NCI-H345 treated with DMSO at 0.1 percent for 48 hours (cell line): ENCODE measurements around the gene LRRC28.

Source experiments
- DNase-seq: peaks from one replicate; lab custom pipeline; 2025; ENCODE audit not compliant: unreplicated experiment; lab: John Stamatoyannopoulos, UW

LRRC28 gene

DNA sequence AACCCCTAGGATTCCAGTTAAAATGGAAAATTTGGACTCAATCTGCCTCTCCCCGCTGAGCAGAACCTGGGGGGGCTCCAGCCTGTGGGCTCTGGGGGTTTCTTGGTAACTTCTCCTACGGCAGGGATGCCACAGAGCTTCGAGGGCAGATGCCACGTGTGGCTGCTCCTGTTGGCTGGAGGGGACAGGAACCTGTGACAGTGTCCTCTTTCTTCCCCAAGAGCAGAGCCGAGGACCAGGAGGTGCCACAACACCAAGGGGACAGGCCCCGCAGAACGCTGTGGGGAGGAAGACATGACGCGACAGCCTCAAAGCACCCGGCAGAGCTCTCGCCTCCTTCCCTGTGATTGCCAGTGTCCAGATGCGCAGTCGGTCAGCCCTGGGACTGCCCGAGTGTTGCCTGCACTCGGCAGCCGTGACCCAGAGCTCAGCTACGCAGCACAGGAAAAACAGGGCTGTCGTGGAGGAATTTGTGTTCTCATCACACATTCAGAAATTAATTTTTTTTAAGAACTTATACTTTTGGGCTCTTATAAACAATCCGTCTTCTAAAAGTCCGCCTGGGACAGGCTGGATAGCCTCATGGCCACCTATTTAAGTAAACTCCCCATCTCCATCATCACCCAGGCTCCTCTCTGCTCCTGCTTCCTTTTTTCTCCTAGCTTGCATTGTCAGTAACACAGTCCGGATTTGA, 182.6 kb downstream of the LRRC28 start:
- DNase-seq, result no peak

DNA sequence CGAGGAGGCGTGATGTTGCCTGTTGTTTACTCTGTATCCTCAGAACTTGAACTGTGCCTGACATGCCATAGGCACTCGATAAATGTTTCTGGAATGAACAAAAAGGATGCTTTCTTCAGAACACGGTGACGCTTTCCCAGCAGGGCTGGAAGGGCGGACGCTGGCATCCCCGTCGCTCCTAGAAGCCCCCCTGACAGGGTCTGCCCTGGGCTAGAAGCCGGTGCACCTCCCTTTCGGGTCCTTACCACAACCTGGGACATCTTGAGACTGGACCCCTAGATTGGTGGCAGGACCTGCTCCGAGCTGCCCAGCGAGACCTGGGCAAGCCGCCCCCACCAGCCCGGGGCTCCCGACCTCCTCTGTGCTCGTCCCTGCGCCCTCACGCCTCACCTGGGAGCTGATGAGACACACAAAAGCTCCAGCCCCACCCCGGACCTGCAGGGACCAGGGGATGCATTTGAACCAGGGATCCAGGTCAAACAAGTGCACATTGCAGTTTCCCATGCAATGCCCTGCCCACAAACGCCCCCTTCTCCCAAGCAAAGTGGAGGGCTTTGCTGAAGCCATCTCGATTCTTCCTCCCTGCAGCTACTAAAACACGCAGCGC, 183.3 kb downstream of the LRRC28 start:
- DNase-seq, result no peak

DNA sequence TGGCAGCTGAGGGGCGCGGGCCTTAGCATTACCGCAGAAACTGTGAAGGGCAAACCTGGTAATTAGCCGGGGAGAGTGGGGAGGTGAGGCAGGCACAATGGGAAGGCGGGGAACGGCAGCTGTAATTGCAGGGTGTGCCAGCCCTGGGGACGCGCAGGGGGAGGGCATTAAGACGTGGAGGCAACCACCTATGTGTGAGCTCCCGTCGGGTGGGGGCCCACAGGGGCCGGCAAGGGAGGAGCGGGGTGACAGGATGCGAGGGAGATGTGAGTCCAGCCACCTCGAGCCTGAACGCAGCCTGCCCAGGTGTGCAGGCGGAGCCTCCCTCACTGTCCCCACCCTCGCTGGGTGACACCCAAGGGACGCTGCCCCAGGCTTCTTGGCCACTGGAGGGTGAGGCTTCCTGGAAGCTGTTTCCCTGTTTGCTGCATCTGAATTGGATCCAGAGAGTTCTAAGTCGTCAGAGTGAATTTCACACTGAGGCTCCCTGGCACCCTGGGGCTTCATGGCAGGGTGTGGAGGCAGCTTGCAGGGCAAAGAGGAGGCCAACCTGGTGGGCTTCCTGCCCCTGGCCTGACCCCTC, 183.9 kb downstream of the LRRC28 start:
- peak; percentile 62 for DNase-seq

DNA sequence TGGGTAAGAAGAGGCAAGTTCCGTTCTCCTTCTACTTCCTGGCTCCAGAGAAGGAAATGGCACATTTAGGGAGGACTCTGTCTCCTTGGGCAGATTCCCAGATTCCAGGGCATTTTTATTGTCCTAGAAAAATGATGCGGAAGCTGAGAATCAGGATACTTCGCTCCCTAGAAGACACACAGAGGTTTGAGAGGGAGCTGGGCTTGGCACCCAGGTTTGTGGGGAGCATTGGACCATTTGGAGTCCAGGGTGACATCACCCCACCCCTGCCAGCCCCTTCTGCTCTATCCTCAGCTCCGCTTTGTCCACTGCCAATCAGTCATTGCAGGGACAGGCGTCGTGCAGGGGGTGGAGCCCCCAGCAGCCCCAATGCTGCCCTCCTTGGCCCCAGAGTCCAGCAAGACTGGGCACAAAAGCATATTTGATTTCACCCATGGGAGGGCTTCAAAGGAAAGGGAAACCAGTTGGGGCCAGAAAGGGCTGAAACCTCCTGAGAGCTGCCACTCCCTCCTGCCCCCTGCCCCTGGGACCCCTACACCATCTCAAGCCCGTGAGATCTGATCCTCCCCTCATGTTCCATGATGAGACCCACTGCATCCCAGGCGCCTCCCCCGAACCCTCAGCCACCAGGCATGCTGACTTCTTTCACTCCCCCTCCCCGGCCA, 184.7 kb downstream of the LRRC28 start:
- DNase-seq, result no peak

DNA sequence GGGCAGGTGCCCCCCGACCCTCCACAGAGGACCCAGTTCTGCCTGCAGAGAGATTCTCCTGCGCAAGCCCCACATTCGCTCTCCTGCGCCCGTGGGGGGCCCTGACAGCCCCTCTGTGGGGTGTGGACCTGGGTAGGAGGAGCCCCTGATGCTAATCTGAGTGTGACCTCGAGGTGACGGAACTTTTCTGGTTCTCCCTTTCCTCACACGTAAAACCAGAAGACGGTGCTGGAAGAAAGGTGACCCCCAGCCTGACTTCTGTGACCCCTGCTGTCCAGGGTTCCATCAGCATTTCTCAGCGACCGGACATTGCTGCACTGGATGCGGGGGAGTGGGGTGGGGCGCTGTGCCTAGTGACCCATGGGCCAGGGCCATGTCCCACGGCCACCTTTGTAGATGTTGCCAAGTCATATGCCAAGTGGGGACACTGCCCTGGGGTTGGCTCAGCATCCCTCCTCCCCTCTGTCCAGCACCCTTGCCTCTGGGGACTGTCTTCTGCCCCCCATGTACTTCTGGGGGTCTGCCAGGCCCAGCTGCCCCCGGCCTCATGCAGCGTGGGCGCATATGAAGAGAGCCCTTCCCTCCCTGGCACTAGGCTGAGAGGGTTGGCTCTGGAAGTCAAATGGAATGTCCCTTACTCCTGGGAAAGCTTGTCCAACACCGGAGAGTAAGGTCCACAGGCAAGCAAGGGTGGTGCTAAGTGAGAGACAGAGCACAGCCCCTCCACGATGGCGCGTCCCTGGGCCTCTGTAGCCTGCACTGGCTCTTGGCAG, 185.4 kb downstream of the LRRC28 start:
- no peak for DNase-seq

DNA sequence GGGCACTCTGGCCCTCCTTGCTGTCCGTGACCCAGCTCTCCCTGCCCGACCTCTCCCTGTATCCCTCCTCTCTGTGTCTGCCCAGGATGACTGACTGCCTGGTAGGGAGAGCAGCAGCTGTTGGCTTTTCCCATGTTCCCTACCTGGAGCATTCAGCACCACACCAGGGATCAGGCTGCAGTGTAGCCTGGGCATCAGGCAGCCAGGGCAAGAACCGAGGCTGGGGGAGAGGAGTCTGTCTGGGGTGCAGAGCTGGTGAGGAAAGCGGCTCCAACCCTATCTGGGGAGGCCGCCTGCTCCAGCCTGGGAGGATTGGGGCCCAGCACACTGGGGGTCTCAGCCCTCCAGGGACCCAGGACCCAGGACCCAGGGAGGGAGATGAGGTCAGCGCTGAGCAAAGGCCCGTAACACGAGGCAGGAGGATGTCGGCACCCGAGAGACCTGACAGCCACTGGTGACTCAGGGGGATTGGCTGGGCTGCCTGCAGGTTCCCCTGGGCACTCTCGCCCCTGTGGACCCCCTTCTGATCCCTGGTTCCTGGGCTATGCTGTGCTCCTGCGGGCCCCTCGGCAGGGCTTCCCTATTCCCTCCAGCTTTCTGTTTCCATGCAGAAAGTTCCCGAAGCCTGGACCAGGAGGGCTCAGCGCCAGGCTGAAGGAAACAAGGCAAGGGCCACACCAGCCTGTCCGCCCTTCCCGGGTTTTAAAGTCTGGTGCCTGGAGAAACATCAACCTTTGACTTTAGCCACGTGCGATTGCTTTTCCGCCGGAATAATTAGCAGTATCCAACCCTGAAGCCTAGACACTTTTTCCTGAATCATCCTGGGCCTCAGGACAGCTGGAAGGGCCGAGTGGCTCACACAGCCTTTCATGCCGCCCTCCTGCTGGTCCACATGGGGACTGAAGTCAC, 186.3 kb downstream of the LRRC28 start:
- DNase-seq, result no peak

DNA sequence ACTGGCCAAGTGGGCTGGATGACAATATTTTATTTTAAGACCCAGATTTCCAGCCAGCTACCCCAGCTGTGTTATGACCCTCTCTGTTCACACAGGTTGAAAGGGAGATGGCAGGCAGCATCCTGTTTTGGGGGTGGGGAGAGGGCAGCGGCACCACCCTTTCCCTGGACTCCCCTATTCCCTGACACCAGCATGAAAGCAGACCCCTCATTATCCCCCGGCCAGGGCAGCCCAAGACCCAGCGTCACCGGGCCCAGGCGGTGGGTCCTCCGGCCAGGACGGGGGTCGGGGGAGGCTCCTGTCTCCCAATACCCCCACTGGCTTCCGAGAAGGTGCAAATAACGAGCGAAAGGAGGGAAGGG, 186.9 kb downstream of the LRRC28 start:
- no peak for DNase-seq

DNA sequence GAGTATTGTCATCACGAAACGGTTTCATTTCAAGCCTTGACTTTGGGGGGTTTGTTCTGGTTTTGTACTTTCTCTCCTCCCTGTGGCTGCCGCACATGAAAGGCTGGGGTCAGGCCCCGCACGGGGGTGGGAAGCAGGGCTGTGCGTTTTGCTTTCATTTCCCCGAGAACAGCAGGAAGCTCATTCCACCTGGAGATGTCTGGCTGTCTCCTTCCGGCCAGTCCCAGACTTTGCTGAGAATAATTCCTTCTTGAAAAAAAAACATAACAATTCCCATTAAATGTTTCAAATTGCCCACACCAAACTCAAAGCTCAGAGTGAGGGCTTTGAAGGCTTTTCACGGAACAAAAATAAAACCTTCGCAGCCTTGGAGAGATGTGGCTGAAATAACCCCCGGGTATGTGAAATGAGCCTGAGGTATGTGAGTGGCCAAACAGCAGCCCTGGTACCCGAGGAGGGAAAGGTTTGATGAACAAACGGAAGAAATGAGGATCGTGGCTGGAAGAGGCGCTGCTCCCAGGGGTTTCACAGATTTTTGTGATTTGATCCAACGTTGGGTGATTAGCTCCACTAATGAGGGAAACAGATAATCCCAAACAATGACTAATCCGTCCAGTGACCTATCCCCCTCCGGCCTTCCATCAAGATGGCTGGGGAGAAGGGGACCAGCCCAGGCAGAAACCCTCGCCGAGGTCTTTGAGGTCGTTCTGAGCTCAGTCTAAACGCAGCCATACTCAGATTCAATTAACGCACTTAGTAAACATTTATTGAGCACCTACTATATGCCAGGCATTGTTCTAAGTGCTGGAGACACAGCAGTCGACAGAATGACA, 187.6 kb downstream of the LRRC28 start:
- DNase-seq, result no peak

DNA sequence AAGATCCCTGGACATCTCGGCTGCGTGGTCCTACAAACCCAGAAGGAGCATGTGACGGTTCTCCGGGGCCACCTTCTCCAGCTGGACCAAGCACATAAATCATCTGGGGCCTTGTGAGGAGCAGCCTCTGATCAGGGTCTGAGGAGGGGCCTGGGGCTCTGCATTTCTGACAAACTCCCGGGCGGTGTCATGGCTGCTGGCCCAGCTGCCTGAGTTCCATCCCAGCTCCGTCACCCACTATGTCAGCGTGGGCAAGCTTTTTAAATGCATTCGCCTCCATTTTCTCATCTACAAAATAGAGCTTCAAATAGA, 188.2 kb downstream of the LRRC28 start:
- DNase-seq, result no peak

DNA sequence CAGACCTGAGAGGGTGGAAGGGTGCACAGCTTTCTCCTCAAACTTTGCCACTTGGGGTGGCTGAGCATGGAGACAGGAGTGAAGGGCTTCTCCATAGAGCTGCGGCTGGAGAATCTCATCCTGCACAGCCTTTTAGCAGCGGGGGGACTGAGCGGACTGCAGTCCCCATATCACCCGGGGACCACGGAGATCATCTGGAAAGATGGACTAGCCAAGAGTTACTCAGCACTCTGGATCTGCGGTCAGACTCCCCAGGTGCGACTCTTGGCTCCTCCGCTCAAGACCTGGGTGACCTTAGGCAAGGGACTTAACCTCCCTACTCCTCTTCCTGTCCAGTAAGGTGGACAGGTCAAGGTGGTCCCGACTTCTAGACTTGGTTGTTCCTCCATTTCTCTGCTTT, 188.7 kb downstream of the LRRC28 start:
- DNase-seq, result no peak
